B cell (primary cell): ENCODE results near the gene KSR1. TPM values are rescaled to one million over a fixed set of nuclear protein-coding genes. Genes with fewer than 3 reads are reported as not detected.

Experiments
- ATAC-seq: fragments of 200-7000 bp; cut with Tn5 transposase; one replicate; pipeline ENCODE4 v1.10.0; 2021; ENCODE audit warnings: low read depth, mild to moderate bottlenecking, moderate number of reproducible peaks, moderate library complexity
- CTCF ChIA-PET: fragments of 350-600 bp; sonication (Branson Sonifier 250); formaldehyde crosslinking; loops from one replicate; lab custom pipeline; 2021; ENCODE audit warnings: antibody characterized with exemption, inconsistent platforms; lab: Charles Lee
- POLR2A ChIA-PET: fragments of 350-600 bp; sonication (Branson Sonifier 250); formaldehyde crosslinking; loops from one replicate; lab custom pipeline; 2021; ENCODE audit warnings: antibody characterized with exemption; lab: Charles Lee
- DNase-seq: peaks from one replicate; pipeline ENCODE4 v3.0.0; 2013
- H2AFZ ChIP-seq: 2 replicates; pipeline ENCODE4 v1.6.1; 2012; ENCODE audit warnings: mild to moderate bottlenecking, low read depth, low read length; ENCODE audit not compliant: insufficient read depth, poor library complexity, severe bottlenecking
- H3K27ac ChIP-seq, 2 donors: 1 replicate in 1 of 2; 2 replicates in 1 of 2; pipeline ENCODE4 v1.5.1; 2012 to 2013; ENCODE audit warnings: low read length in 2 of 2, mild to moderate bottlenecking in 2 of 2, moderate library complexity in 1 of 2
- H3K27me3 ChIP-seq, 4 experiments: fragments of 200-600 bp in 1 of 4; sonication (generic) in 1 of 4; replicated peaks in 1 of 4; 1 replicate in 2 of 4; 2 replicates in 2 of 4; pipeline versions ENCODE4 v1.6.1 to v1.7.0; 2013 to 2016; ENCODE audit warnings: low read length in 3 of 4, mild to moderate bottlenecking in 2 of 4, mixed read lengths in 1 of 4, moderate library complexity in 1 of 4; ENCODE audit not compliant: insufficient read depth in 4 of 4, control insufficient read depth in 3 of 4; ENCODE audit errors: control extremely low read depth in 1 of 4
- H3K36me3 ChIP-seq, 2 experiments: replicated peaks in 1 of 2; 1 replicate in 1 of 2; 2 replicates in 1 of 2; pipeline versions ENCODE4 v1.6.1 to v1.7.1; 2013; ENCODE audit warnings: low read length in 1 of 2; ENCODE audit not compliant: insufficient read depth in 2 of 2, control insufficient read depth in 1 of 2; ENCODE audit errors: control extremely low read depth in 1 of 2, extremely low read depth in 1 of 2
- H3K4me1 ChIP-seq, 2 donors: fragments of 200-600 bp in 1 of 2; sonication (generic) in 1 of 2; 1 replicate in 1 of 2; 2 replicates in 1 of 2; pipeline versions ENCODE4 v1.5.1 to v1.6.1; 2013 to 2017; ENCODE audit warnings: low read length in 2 of 2; ENCODE audit not compliant: control insufficient read depth in 2 of 2, insufficient read depth in 2 of 2
- H3K4me2 ChIP-seq: replicated peaks from 2 replicates; pipeline ENCODE3; 2012; ENCODE audit warnings: mild to moderate bottlenecking, low read depth, low read length; ENCODE audit not compliant: poor library complexity, severe bottlenecking
- H3K4me3 ChIP-seq, 5 experiments: fragments of 200-600 bp in 1 of 5; sonication (generic) in 1 of 5; 1 replicate in 3 of 5; 2 replicates in 2 of 5; pipeline versions ENCODE4 v1.5.1 to v1.7.0; 2011 to 2016; ENCODE audit warnings: low read length in 4 of 5, mild to moderate bottlenecking in 4 of 5, low read depth in 2 of 5, control low read depth in 1 of 5, moderate library complexity in 1 of 5; ENCODE audit not compliant: insufficient read depth in 1 of 5; ENCODE audit errors: control extremely low read depth in 1 of 5, extremely low read depth in 1 of 5
- H3K79me2 ChIP-seq: fragments of 200-600 bp; sonication (generic); one replicate; pipeline ENCODE4 v1.6.0; 2016; ENCODE audit warnings: low read length; ENCODE audit not compliant: control insufficient read depth, insufficient read depth
- H3K9ac ChIP-seq: fragments of 200-600 bp; sonication (generic); 2 replicates; pipeline ENCODE4 v1.6.1; 2017; ENCODE audit warnings: mild to moderate bottlenecking, low read length, moderate library complexity
- H3K9me3 ChIP-seq, 3 donors: one replicate each; pipeline versions ENCODE4 v1.6.1 to v1.7.1; 2013; ENCODE audit warnings: low read length in 2 of 3; ENCODE audit not compliant: control insufficient read depth in 2 of 3, insufficient read depth in 1 of 3; ENCODE audit errors: control extremely low read depth in 1 of 3
- H4K20me1 ChIP-seq: 2 replicates; pipeline ENCODE4 v1.6.0; 2012; ENCODE audit warnings: mild to moderate bottlenecking, low read length; ENCODE audit not compliant: insufficient read depth, control insufficient read depth, poor library complexity, severe bottlenecking
- H3K27ac Mint-ChIP-seq: one replicate; pipeline ENCODE4 v1.8.0; 2021; ENCODE audit warnings: mixed read lengths
- H3K27me3 Mint-ChIP-seq: one replicate; pipeline ENCODE4 v1.8.0; 2021; ENCODE audit warnings: mixed read lengths
- H3K4me1 Mint-ChIP-seq: one replicate; pipeline ENCODE4 v1.8.0; 2021; ENCODE audit warnings: mixed read lengths
- H3K4me3 Mint-ChIP-seq: one replicate; pipeline ENCODE4 v1.8.0; 2021; ENCODE audit warnings: mixed read lengths
- H3K9me3 Mint-ChIP-seq: one replicate; pipeline ENCODE4 v1.8.0; 2022; ENCODE audit warnings: mixed read lengths; ENCODE audit not compliant: insufficient read depth
- EZH2 ChIP-seq: IDR thresholded peaks from 2 replicates; pipeline ENCODE4 v1.6.1; 2012; ENCODE audit warnings: borderline replicate concordance, low read depth, mild to moderate bottlenecking, moderate library complexity, low read length; ENCODE audit not compliant: insufficient read depth, poor library complexity, severe bottlenecking
- WGBS: methylation state at CpG from one replicate; pipeline ENCODE4 v1.1.5; 2013; ENCODE audit warnings: missing lambda C conversion rate; ENCODE audit not compliant: insufficient coverage; 5-methylcytosine and 5-hydroxymethylcytosine counted together
- intact Hi-C: fragments of 100-400 bp; cut with micrococcal nuclease; formaldehyde crosslinking; loops from one replicate; pipeline ENCODE4 v1.10.0; 2022
- polyA plus RNA-seq: library from polyadenylated mRNA; depleted of rRNA; stranded (reverse); fragments of >200 nt; gene quantifications from 2 replicates; pipeline ENCODE4 v1.2.3, GENCODE V29; 2012
- total RNA-seq, 2 donors: library from RNA; stranded (reverse); fragments of 120-200 nt in 1 of 2; gene quantifications; 1 replicate in 1 of 2; 2 replicates in 1 of 2; pipeline versions ENCODE4 v1.2.3 to v1.2.4, GENCODE V29; 2013 to 2022
- TF ChIP-seq, protein P1 (sequence below): fragments of 200-600 bp; IDR thresholded peaks from one replicate; pipeline ENCODE4 v1.8.0; 2022; ENCODE audit warnings: antibody characterized with exemption, mild to moderate bottlenecking

KSR1 gene
- total and polyA plus RNA-seq, 2 donors (not counting 1 experiment from before 2014, with no cell fraction given), result 27.5 to 85.6 TPM

DNA sequence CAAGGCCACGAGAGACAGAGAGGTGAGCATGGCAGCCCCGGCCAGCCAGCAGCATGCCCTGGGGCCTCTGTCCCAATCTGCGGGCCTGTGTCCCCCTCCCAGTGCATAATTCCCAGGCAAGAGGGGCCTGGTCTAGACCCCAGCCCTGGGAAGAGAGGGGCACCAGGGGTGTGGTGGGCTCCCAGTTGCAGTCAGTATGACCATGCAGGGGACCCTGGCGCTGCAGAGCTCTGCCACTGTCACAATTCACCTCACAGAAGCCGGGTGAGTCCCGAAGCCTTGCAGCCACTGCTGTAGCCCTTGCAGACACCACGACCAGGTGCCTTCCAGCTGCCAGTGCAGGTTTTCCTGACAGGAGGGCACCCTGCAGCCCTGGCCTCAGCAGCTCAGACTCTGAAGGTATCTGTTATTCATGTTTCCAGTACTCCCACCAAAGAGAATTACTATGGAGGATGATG, 25.8 kb upstream of the KSR1 start:
- intact Hi-C loops, result no loop called here
- Histone ChIP-seq H3K27me3 (no peaks in the 10 kb centered on the region), H3K4me3 (no peak overlapping the region), H2AFZ (no peak overlapping the region), H3K4me1 (no peaks in the 10 kb centered on the region), H3K27ac (no peak overlapping the region), H3K9me3 (peaks cover 0 to 4% (median 0%) of the 10 kb centered on the region in 3 donors), H3K36me3 (no peaks in the 10 kb centered on the region), H4K20me1 (no peaks in the 10 kb centered on the region), H3K4me2 (no peak overlapping the region), H3K9ac (no peak overlapping the region), H3K79me2 (no peaks in the 10 kb centered on the region)
- ATAC-seq, result no peak
- Mint-ChIP-seq H3K27ac (no peak overlapping the region), H3K27me3 (no peaks in the 10 kb centered on the region), H3K4me3 (no peak overlapping the region), H3K9me3 (peaks cover 2% of the 10 kb centered on the region), H3K4me1 (no peaks in the 10 kb centered on the region)
- ChIA-PET POLR2A (no interaction called here), CTCF (interaction anchor here (2.2 to 2.6 kb wide), 2 partner anchors 169 to 194 kb away, joined by 6 to 8 read pairs; no protein-coding TSS in a partner anchor)
- DNase-seq, result no peak
- TF ChIP-seq, protein P1, sequence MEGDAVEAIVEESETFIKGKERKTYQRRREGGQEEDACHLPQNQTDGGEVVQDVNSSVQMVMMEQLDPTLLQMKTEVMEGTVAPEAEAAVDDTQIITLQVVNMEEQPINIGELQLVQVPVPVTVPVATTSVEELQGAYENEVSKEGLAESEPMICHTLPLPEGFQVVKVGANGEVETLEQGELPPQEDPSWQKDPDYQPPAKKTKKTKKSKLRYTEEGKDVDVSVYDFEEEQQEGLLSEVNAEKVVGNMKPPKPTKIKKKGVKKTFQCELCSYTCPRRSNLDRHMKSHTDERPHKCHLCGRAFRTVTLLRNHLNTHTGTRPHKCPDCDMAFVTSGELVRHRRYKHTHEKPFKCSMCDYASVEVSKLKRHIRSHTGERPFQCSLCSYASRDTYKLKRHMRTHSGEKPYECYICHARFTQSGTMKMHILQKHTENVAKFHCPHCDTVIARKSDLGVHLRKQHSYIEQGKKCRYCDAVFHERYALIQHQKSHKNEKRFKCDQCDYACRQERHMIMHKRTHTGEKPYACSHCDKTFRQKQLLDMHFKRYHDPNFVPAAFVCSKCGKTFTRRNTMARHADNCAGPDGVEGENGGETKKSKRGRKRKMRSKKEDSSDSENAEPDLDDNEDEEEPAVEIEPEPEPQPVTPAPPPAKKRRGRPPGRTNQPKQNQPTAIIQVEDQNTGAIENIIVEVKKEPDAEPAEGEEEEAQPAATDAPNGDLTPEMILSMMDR, result no peak
- TF ChIP-seq EZH2, result no peak
- WGBS, result 78% methylated on average over 7 of the region's 7 CpGs

DNA sequence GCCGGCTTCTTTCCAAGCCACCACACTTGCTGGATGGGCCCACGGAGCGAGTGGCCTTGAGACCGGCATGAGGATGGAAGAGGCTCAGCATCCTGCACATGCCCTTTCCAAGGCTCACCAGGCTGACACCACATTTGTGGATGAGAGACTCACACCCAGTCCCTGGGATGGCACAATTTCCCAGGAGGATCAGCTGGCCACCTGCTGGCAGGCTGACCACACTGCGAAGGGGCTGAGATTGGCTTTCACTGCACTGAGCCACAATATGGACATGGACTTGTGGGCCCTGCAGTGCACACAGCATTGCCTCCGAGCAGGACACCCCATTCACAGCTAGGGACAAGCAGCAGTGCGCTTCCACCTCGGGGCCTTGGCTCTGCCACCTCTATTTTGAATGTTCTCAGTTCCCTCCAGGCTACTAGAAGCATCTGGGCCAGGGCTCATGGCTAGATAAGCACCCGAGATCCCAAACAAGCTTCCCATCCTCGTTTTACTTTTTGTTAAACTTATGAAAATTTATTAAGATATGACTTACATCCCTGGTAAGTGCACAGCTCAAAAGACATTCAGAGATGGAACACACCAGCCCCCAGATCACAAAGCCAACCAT, 25.3 kb upstream of the KSR1 start:
- CTCF ChIA-PET, result interaction anchor here (1.4 to 2.6 kb wide), 3 partner anchors 169 to 194 kb away, joined by 3 to 8 read pairs (median 6); no protein-coding TSS in a partner anchor
- no peaks in the 10 kb centered on the region for H3K4me1 Mint-ChIP-seq
- DNase-seq, result no peak

More for the DNA sequence above, 25.3 kb upstream of the KSR1 start:
- Histone ChIP-seq H3K27ac (no peak overlapping the region), H3K36me3 (no peaks in the 10 kb centered on the region), H3K9ac (no peak overlapping the region), H3K4me1 (no peaks in the 10 kb centered on the region), H2AFZ (no peak overlapping the region), H3K27me3 (no peaks in the 10 kb centered on the region), H3K4me3 (no peak overlapping the region), H3K9me3 (peaks cover 0 to 4% (median 0%) of the 10 kb centered on the region in 3 donors), H4K20me1 (no peaks in the 10 kb centered on the region), H3K4me2 (no peak overlapping the region), H3K79me2 (no peaks in the 10 kb centered on the region)
- 93% methylated on average over 8 of the region's 10 CpGs for WGBS
- intact Hi-C loops, result no loop called here
- no peak for ATAC-seq
- H3K4me3 Mint-ChIP-seq, result no peak overlapping the region
- no peaks in the 10 kb centered on the region for H3K27me3 Mint-ChIP-seq
- no peak overlapping the region for H3K27ac Mint-ChIP-seq
- H3K9me3 Mint-ChIP-seq, result peaks cover 2% of the 10 kb centered on the region
- no peak for TF ChIP-seq EZH2
- TF ChIP-seq, protein P1, result peak; percentile 18
- POLR2A ChIA-PET, result no interaction called here
